ENCODE measurements around the gene PRDM9.
"Not testable (repeated sequence)": the region's sequence is repeated elsewhere in the genome, so short reads cannot be mapped to it uniquely, and the experiment has no call there.

PRDM9 gene

GRCh38 chr5:23507278-23507685 is at the start of gene PRDM9:
PRDM9 (plus strand) TSS chr5:23507609; CDS start chr5:23509034, 1,425 bp downstream.
- peak; percentile 5 for DNase-seq

- DNase-seq, result no peak
Measured at GRCh38 chr5:23457780-23458179, 49.6 kb upstream of the PRDM9 start.

DNA sequence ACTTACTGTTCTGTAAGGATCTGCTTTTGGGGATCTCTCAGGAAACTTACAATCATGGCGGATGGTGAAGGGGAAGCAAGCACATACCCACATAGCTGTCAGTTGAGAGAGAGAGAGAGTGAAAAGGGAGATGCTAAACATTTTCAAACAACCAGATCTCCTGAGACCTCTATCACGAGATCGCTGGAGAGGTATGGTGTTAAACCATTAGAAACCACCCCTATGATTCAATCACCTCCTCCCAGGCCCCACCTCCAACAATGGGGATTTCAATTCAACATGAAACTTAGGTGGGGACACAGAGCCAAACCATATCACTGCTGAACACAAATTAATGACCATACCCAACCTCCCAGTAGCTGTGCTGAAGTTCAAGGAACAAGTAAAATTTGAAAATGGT is 48.2 kb upstream of the PRDM9 start:
- no peak for DNase-seq

DNA sequence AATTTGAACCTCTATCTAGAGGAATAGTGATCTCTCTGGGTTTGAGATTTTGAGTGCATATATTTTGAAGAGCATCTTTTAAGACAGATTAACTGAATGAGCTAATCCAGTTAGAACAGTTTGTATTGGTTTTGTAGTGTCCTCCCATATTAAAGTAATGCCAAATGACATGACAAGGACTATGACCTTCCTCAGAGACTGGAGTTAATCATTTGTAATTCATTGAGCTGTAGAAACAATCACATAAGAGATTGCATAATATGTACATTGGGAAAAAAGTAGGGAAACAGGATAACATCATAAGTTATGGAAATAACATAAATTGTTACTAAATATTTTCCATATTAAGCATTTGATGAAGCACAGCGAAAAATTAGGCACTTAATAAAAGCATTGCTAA is 45.8 kb upstream of the PRDM9 start:
- DNase-seq, result no peak

DNA sequence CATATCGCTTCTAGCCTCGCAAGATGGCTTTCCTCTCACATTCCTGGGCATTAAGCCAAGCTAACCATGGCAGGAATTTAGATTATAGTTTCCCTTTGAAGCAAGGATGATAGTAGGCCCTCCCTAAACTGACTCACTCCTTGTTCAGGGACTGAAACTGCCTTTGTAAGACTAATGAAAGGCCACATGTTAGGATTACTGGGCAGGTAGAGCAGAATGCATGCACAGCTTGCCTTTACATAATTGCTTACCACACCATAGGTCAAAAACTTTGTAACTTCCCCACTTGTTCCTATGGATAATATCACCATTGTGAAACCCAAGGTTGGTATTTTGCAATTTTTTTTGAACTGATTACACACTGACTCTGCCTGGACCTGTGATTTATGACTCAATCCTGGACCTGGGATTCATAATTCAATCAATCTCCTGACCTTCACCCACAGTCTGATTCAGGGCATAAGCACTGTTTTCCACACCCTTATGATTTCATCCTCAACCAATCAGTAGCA is 41.0 kb upstream of the PRDM9 start:
- no peak for DNase-seq

GRCh38 chr5:23468658-23469057 is 38.8 kb upstream of the PRDM9 start:
- no peak for DNase-seq

- no peak for DNase-seq
Measured at GRCh38 chr5:23473915-23474314, 33.5 kb upstream of the PRDM9 start.

DNA sequence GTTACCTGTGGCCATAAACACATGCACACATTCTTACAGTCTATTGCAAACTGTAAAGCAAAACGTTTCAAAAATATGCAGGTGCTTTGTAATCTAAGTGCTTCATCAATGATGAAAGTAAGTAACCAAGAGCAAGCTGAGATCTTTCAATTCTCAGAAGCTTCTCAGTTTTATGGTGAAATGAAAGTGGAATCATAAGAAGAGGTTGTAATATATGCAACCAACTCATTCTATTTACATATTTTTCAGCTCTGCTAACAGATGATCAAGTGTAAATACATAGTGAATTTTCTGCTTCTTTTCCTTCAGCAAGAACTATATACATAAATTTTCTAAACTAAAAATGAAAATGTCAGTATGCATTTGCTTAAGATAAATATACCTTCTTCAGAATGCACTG is 33.1 kb upstream of the PRDM9 start:
- DNase-seq, result no peak

DNA sequence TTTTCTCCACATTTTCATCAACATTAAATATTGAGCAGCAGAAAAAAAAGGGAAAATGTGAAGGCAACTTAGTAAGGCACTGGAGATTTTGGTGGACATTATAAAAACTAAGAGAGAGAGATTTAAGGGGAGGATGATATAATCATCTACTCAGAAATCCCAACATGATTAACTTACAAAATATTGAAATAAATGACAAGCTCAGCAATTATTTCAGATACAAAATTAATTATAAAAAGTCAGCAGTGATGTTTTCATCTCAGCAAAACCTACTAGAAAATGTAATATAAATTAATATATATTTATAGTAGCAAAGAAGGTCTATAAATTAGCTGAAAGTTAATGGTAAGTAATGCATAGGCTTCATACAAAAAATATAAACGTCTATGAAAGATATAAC is 30.8 kb upstream of the PRDM9 start:
- DNase-seq, result no peak

GRCh38 chr5:23482642-23483041 is 24.8 kb upstream of the PRDM9 start:
- DNase-seq, result no peak

DNA sequence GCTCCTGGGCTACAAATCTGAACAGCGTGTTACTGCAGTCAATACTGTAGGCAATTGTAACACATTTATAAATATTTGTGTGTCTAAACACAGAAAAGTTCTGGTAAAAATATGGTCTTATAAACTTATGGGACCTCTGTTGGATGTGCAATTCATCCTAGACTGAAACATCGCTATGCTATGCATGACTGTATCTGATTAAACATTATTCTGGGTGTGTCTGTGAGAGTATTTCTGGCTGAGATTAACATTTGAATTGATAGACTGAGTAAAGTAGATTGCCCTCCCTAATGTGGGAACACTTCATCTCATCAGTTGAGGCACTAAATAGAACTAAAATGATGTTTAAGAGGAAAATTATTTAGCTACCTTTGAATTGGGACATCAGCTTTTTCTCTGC is 24.3 kb upstream of the PRDM9 start:
- no peak for DNase-seq

DNA sequence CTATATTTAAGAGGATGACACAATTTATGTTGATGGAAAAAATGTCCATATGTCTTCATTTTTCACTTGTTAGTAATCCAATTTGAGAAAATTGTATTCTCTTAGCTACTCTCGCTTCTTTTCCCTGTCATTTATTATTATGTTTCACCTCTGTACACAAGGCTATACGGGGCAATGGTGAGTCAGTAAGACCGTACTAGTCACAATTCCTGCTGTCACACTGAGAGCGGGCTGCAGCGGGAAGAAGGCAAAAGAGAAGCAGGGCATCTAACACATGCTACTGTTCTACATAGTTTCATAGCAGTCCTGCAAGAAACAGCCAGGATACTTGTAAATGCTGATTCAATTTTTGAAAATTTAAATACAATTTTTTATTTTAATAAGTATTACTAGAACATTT is 23.3 kb upstream of the PRDM9 start:
- DNase-seq, result no peak

DNA sequence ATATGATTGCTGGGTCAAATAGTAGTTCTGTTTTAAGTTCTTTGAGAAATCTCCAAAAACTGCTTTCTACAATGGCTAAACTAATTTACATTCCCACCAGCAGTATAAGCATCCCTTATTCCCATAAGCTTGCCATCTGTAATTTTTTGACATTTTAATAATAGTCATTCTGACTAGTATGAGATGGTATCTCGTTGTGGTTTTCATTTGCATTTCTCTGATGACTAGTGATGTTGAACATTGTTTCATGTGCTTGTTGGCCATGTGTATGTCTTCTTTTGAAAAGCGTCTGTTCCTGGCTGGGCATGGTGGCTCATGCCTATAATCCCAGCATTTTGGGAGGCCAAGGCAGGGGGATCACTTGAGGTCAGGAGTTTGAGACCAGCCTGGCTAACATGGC is 21.2 kb upstream of the PRDM9 start:
- DNase-seq, result not testable (repeated sequence)

DNA sequence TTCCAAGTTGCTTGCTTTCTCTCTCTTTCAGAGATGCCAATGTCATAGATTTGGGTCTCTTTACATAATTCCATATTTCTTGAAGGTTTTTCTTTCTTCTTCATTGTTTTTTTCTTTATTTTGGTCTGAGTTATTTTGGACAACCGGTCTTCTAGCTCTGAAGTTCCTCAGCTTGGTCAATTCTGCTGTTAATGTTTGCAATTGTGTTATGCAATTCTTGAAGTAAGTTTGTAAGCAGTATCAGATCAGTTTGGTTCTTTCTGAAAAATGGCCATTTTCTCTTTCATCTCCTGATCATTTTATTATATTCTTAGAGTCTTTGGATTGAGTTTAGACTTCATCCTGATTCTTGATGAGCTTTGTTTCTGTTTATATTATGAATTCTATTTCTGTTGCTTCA is 16.4 kb upstream of the PRDM9 start:
- DNase-seq, result no peak

GRCh38 chr5:23494558-23494957 is 12.9 kb upstream of the PRDM9 start:
- no peak for DNase-seq

DNA sequence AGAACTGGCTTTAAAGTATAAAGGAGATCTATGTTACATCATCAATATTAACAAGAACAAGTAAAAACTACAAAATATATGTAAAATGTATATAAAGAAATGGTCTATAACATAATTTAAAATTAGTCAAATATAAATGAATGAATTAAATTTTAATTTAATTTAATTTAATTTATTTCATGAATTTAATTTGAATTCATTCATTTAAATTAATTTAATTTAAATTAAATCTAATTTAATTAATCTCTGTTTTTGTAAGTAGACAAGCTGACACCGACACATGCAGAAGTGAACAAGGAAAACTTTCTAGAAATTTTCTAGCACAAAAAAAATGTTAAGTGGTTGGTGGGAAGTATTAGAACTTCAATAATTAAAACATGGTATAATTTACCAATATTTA is 10.8 kb upstream of the PRDM9 start:
- no peak for DNase-seq

DNA sequence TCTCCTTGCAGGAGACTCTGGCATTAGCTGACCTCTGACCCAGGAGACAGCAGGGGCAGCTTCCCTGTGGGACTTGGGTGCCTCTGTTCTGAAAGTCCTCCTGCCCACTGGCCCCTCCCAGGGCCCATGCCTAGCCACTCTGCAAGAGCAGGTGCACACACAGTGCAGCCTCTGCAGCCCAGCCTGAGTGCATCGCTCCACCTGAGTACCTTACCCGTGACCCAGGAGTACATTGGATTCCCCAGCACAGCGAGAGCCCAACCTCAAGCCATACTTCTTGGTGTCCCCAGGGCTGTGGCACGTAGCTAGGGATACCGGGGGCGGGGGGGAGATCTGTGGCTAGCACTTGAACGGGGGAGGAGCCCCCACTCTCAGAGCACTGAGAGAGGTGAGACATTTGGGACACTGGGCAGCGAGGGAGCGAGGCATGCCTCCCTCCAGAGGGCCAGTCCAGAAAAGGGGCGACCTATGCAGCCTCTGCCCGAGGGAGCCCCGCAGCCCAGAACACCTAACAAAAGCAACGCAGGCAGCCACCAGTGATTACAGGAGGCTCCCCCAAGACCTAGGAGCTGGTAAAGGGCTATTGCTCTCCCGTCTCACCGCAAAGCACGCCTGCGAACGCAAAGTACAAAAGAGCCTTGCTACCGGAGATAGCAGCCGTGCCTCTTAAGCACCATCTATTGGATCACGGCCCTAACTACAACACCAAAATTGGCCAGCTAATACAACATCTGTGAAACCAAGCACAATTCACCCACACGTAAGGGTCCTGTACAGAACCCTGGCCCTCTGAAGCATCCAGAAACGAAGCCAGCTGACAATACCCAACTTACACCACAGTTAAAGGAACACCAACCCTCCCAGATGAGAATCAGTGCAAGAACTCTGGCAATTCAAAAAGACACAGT is 826 bp upstream of the PRDM9 start:
- DNase-seq, result no peak

GRCh38 chr5:23510434-23510833 is 3.0 kb downstream of the PRDM9 start:
- not testable (repeated sequence) for DNase-seq

- DNase-seq, result no peak
Measured at GRCh38 chr5:23522553-23522952, 15.1 kb downstream of the PRDM9 start.

DNA sequence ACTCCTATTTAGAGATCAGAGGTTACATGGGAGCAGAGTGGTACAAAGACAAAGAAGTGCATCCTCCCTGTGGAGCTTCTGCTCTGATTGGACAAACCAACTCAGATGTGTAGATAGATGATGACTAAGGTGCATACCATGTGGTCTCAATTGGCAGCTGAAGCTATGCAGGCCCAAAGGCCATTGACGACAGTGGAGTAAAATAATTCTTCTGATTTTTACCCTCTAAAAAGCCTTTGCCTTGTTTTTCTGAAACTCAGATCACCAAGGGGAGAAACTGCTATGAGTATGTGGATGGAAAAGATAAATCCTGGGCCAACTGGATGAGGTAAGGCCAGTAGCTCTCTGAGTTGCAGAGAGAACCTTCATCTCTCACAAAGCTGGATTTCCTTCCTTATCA is 15.6 kb downstream of the PRDM9 start:
- no peak for DNase-seq

DNA sequence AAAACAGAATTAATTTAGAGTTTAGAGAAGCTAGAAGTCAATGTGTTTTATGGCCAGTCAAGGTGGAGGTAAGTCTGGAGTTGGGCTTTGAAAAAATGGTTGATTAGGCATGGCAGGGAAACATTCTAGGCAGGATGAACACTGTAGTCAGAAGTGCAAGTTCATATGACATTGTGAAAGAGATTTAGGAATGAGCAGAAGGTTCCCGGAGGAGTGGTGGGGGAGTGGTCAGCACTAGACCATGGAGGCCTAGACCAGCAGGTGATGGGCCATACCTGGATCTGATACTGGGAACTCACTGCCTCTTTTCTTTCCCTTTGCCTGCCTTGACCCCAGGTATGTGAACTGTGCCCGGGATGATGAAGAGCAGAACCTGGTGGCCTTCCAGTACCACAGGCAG is 16.6 kb downstream of the PRDM9 start:
- DNase-seq, result no peak

- DNase-seq, result no peak
Measured at GRCh38 chr5:23525751-23526150, 18.3 kb downstream of the PRDM9 start.

GRCh38 chr5:23526616-23527015 is 19.2 kb downstream of the PRDM9 start:
- not testable (repeated sequence) for DNase-seq

DNA sequence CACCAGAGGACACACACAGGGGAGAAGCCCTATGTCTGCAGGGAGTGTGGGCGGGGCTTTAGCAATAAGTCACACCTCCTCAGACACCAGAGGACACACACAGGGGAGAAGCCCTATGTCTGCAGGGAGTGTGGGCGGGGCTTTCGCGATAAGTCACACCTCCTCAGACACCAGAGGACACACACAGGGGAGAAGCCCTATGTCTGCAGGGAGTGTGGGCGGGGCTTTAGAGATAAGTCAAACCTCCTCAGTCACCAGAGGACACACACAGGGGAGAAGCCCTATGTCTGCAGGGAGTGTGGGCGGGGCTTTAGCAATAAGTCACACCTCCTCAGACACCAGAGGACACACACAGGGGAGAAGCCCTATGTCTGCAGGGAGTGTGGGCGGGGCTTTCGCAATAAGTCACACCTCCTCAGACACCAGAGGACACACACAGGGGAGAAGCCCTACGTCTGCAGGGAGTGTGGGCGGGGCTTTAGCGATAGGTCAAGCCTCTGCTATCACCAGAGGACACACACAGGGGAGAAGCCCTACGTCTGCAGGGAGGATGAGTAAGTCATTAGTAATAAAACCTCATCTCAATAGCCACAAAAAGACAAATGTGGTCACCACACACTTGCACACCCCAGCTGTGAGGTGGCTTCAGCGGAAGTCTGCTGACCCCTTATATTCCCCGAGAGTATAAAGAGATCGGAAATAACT is 20.0 kb downstream of the PRDM9 start:
- DNase-seq, result not testable (repeated sequence)

Data from retina (tissue), 1 donor.